Measurements from ENCODE around the gene NFIA.

GRCh38 chr1:61386323-61386722, 304.0 kb downstream of the NFIA start:
- TF ChIP-seq, protein P1, sequence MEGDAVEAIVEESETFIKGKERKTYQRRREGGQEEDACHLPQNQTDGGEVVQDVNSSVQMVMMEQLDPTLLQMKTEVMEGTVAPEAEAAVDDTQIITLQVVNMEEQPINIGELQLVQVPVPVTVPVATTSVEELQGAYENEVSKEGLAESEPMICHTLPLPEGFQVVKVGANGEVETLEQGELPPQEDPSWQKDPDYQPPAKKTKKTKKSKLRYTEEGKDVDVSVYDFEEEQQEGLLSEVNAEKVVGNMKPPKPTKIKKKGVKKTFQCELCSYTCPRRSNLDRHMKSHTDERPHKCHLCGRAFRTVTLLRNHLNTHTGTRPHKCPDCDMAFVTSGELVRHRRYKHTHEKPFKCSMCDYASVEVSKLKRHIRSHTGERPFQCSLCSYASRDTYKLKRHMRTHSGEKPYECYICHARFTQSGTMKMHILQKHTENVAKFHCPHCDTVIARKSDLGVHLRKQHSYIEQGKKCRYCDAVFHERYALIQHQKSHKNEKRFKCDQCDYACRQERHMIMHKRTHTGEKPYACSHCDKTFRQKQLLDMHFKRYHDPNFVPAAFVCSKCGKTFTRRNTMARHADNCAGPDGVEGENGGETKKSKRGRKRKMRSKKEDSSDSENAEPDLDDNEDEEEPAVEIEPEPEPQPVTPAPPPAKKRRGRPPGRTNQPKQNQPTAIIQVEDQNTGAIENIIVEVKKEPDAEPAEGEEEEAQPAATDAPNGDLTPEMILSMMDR (IDR thresholded peaks at IDR 0.05) = no peak
- TF ChIP-seq POLR2A (IDR thresholded peaks at IDR 0.05) = no peak
- no peak for TF ChIP-seq POLR2AphosphoS5 (IDR thresholded peaks at IDR 0.05)
- TF ChIP-seq EP300 (IDR thresholded peaks at IDR 0.05) = no peak

Data from upper lobe of left lung (tissue), 4 donors.